Activated T-cell treated with anti-CD3 and anti-CD28 coated beads, Interleukin-2, amount 50 U/mL, for 24 hours (primary cell): ENCODE results near the gene SETD4.

ENCODE experiments used
- DNase-seq: peaks from one replicate; pipeline ENCODE4 v3.0.0-alpha.2; 2020
- H3K27ac Mint-ChIP-seq: 2 replicates; pipeline ENCODE4 v1.8.0; 2020; ENCODE audit warnings: mild to moderate bottlenecking, mixed read lengths
- H3K27me3 Mint-ChIP-seq: 2 replicates; pipeline ENCODE4 v1.8.0; 2020; ENCODE audit warnings: mixed read lengths
- H3K36me3 Mint-ChIP-seq: 2 replicates; pipeline ENCODE4 v1.8.0; 2020; ENCODE audit warnings: low read depth, mixed read lengths
- H3K4me1 Mint-ChIP-seq: 2 replicates; pipeline ENCODE4 v1.8.0; 2020; ENCODE audit warnings: low read depth, mixed read lengths
- H3K4me3 Mint-ChIP-seq: 2 replicates; pipeline ENCODE4 v1.8.0; 2020; ENCODE audit warnings: mild to moderate bottlenecking, moderate library complexity, mixed read lengths
- H3K9me3 Mint-ChIP-seq: 2 replicates; pipeline ENCODE4 v1.8.0; 2020; ENCODE audit warnings: mixed read lengths

The SETD4 gene

DNA sequence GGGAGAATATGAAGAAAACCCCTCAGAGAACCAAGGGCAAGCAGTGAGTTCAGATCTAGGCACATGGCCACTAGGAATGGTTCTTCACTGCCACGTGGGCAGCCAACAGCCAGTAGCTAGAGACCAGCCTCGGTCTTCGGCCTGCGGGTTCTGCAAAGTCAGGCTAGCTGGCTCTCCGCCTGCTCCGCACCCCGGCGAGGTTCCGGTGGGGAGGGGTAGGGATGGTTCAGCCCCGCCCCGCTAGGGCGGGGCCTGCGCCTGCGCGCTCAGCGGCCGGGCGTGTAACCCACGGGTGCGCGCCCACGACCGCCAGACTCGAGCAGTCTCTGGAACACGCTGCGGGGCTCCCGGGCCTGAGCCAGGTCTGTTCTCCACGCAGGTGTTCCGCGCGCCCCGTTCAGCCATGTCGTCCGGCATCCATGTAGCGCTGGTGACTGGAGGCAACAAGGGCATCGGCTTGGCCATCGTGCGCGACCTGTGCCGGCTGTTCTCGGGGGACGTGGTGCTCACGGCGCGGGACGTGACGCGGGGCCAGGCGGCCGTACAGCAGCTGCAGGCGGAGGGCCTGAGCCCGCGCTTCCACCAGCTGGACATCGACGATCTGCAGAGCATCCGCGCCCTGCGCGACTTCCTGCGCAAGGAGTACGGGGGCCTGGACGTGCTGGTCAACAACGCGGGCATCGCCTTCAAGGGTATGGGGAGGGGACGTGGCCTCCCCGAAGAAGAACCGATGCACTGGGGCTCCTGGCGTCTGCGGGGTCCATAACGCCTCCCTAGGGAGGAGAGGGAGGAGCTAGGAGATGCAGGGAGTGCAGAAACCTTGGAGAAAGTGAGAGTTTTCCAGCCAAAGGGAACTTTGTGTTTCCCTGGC is 9.6 kb upstream of the SETD4 start, which contains the start of gene CBR1:
CBR1 (plus strand) TSS at position 312 of the 871 bp plus-strand sequence; CDS start at position 404, 92 bp downstream.
- H3K4me1 Mint-ChIP-seq, result peaks cover 57% of the 10 kb centered on the region
- peaks cover 11% of the 10 kb centered on the region for H3K9me3 Mint-ChIP-seq
- DNase-seq, result peak; percentile 93
- H3K36me3 Mint-ChIP-seq, result peaks cover 51% of the 10 kb centered on the region
- peak within 1 kb of the TSS; percentile 88 for H3K4me3 Mint-ChIP-seq
- H3K27ac Mint-ChIP-seq, result peak within 1 kb of the TSS; percentile 89
- H3K27me3 Mint-ChIP-seq, result no peaks in the 10 kb centered on the region

DNA sequence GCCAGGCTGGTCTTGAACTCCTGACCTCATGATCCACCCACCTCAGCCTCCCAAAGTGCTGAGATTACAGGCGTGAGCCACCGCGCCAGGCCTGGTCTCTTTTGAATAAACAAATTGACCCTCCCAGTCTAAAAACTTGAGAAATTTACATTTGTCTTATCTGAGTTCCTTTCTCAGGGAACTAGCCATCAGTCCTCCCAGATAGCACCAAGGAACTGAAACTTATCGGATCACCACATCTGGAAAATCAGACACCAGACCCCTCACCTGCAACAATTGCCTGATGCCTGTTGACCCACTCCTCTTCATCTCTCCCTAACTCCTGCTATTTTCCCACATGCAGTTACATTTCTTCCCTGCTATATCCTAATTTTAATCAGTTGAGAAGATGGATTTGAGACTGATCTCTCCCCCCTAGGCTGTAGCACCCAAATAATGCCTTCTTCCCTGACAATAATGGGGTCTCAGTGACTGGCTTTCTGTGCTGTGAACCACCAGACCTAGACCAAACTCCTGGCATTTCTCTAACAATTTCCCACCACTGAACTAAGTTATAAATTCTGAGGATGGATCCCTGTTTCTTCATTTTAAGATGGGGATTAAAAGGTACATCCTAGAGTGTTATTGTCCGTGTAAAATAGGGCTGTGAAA is 8.5 kb upstream of the SETD4 start:
- Mint-ChIP-seq H3K4me1 (peaks cover 57% of the 10 kb centered on the region), H3K27ac (peak overlapping the region; percentile 89), H3K27me3 (no peaks in the 10 kb centered on the region), H3K9me3 (peaks cover 11% of the 10 kb centered on the region), H3K36me3 (peaks cover 49% of the 10 kb centered on the region), H3K4me3 (peak overlapping the region; percentile 88)
- no peak for DNase-seq

DNA sequence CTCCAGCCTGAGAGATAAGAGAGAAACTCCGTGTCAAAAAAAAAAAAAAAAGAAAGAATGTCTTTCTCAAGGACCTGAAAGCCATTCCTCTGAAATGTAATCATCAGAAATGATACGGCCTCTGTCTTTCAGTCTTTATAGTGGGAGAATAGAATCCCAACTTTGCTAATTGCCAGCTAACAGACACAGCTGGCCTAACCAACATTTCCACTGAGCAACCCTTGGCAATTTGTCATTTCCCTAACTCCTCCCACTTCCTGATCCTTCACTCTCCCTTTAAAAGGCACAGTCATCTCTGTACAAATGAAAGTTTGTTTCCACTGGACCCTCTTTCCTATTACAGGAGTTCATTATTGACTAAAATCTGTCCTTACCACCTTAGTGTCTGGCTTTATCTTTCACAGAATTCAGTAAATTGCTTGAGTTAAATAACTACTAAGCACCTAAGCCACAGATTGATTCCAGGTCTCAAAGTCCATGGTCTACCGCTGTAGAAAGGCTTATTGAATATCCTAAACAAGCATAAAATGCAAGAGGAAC is 5.2 kb upstream of the SETD4 start:
- DNase-seq, result no peak
- no peaks in the 10 kb centered on the region for H3K27me3 Mint-ChIP-seq
- peaks cover 37% of the 10 kb centered on the region for H3K4me1 Mint-ChIP-seq
- peaks cover 11% of the 10 kb centered on the region for H3K9me3 Mint-ChIP-seq
- peak overlapping the region; percentile 73 for H3K27ac Mint-ChIP-seq
- no peak overlapping the region for H3K4me3 Mint-ChIP-seq
- peaks cover 18% of the 10 kb centered on the region for H3K36me3 Mint-ChIP-seq

DNA sequence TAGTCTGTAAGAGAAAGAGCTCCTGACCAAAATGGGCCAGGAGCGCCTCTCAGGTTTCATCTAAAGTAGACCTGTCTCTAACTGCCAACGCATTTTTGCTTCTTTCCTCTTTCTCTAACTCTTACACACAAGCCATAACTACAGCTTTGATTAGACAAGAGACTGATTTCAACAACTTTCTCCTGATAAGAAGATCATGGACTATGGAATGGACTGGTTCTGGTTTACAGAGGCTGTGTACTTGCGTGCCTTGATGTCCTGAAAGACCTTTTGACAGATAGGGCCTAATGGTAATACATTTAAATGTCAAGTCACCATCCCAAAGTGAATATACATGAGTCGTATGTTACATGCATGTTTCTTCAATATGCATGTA is 3.7 kb upstream of the SETD4 start:
- peaks cover 13% of the 10 kb centered on the region for H3K36me3 Mint-ChIP-seq
- no peaks in the 10 kb centered on the region for H3K27me3 Mint-ChIP-seq
- H3K27ac Mint-ChIP-seq, result no peak overlapping the region
- peaks cover 23% of the 10 kb centered on the region for H3K4me1 Mint-ChIP-seq
- no peak overlapping the region for H3K4me3 Mint-ChIP-seq
- DNase-seq, result no peak
- peaks cover 7% of the 10 kb centered on the region for H3K9me3 Mint-ChIP-seq

DNA sequence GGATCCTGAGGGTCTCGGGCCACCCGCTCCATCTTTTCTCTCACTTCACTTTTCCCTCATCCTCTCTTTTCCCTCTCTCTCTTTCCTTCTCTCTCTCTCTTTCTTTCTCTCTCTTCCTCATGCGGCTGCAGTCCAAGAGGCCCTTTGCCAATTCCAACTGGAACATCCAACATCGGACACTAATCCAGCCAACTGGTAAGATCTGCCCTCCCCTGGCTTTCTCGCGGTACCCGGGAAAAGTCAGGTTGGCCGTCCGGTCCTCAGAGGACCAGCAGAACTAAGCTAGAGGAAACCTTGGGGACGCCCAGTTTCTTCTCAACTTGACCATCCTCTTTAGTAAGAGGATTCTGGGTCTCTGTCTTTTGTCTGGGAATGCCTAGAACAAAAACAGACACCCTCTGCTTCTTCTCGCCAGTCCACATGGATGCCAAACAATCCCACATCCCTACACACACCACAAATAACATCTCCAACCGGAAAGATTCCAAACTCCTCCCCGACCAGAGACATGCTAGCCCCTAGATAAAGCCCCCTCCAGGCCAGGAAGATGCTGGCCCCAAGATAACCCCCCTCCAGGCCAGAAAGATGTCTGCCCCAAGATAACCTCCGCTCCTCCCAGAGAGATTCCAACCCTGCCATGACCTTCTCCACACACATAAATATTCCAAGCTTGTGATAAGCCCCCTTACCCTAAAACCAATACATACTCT is 3.2 kb upstream of the SETD4 start:
- Mint-ChIP-seq H3K27ac (no peak overlapping the region), H3K4me3 (no peak overlapping the region), H3K27me3 (no peaks in the 10 kb centered on the region), H3K9me3 (peaks cover 2% of the 10 kb centered on the region), H3K36me3 (peaks cover 14% of the 10 kb centered on the region), H3K4me1 (peaks cover 25% of the 10 kb centered on the region)
- no peak for DNase-seq

DNA sequence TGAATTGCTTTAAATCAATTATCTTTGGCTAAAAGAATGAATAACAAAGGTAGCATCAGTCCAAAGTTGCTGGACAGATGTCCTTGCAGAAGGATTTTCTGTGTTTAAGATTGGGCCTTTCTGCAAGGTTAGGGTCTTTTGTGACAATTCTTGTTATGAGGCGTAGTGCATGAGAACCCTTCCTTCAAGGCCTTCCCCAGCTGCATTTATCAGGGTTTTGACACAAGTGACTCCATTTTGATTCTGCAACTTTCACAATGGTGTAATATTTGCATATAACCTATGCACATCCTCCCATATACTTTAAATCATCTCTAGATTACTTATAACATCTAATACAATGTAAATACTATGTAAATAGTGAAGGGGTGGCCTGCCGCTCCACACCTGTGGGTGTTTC is 1.1 kb upstream of the SETD4 start:
- no peak overlapping the region for H3K27ac Mint-ChIP-seq

DNA sequence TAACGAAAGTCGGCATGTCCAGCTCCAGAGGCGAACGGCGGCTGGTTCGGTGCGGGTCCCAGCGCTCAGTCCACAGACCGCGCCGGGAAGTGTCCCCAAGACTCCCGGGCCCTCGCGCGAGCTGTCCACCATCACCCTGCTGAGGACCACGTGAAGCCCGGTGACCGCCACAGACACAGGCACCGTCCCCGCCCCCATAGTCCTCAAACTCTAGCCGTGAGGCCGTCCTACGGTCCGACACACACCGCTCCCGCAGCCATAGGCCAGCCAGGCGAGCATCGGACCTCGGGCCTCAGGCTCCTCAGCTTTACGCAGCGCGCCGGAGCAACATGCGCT is 535 bp downstream of the SETD4 start:
- no peak for DNase-seq
- H3K4me1 Mint-ChIP-seq, result peaks cover 32% of the 10 kb centered on the region
- no peaks in the 10 kb centered on the region for H3K9me3 Mint-ChIP-seq
- H3K27ac Mint-ChIP-seq, result peak overlapping the region; percentile 98
- H3K4me3 Mint-ChIP-seq, result peak overlapping the region; percentile 93
- H3K27me3 Mint-ChIP-seq, result no peaks in the 10 kb centered on the region
- peaks cover 51% of the 10 kb centered on the region for H3K36me3 Mint-ChIP-seq

More for the DNA sequence above, 1.1 kb upstream of the SETD4 start:
- Mint-ChIP-seq H3K4me3 (peak overlapping the region; percentile 2), H3K4me1 (peaks cover 36% of the 10 kb centered on the region), H3K9me3 (no peaks in the 10 kb centered on the region), H3K36me3 (peaks cover 35% of the 10 kb centered on the region), H3K27me3 (no peaks in the 10 kb centered on the region)
- no peak for DNase-seq

DNA sequence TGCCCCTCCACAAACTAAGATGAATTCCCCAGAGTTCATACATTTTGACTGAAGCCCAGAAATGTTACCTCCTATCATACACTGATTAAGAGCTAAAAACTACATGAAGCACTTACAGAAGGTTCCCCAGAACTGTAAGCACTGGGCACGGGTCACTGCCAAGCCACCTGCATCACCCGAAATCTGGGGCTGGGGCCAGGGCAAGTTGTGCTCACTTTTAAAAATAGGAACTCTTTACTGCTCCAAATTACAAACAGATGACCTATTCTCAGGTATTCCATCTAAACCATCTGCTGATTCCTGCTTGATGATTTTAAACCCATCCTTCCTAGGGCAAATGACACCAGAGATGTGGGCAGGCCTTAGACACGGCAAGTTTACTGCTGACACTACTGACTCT is 4.8 kb downstream of the SETD4 start:
- Mint-ChIP-seq H3K36me3 (peaks cover 85% of the 10 kb centered on the region), H3K27me3 (no peaks in the 10 kb centered on the region)

DNA sequence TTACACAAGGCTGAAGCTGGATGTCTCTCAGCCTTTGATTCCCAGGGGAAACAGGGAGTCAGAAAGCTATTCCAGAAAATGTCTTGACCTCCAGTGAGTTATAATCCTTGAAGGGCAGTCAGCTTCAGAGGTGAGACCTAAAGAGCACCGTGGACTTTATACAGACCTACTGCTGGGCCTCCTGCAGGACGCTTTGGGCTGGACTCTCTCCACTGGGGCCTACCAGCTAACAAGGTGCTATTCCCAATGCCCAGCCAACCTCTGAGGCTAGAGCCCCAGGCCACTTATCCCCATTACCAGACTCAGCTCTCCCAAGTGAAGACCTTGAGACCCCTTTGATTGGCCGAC is 6.6 kb downstream of the SETD4 start:
- Mint-ChIP-seq H3K9me3 (no peaks in the 10 kb centered on the region), H3K36me3 (peaks cover 91% of the 10 kb centered on the region), H3K27ac (peak overlapping the region; percentile 81), H3K4me1 (peaks cover 46% of the 10 kb centered on the region), H3K4me3 (no peak overlapping the region), H3K27me3 (no peaks in the 10 kb centered on the region)
- no peak for DNase-seq

More for the DNA sequence above, 4.8 kb downstream of the SETD4 start:
- Mint-ChIP-seq H3K4me3 (no peak overlapping the region), H3K4me1 (peaks cover 46% of the 10 kb centered on the region), H3K9me3 (no peaks in the 10 kb centered on the region), H3K27ac (peak overlapping the region; percentile 41)
- DNase-seq, result no peak

DNA sequence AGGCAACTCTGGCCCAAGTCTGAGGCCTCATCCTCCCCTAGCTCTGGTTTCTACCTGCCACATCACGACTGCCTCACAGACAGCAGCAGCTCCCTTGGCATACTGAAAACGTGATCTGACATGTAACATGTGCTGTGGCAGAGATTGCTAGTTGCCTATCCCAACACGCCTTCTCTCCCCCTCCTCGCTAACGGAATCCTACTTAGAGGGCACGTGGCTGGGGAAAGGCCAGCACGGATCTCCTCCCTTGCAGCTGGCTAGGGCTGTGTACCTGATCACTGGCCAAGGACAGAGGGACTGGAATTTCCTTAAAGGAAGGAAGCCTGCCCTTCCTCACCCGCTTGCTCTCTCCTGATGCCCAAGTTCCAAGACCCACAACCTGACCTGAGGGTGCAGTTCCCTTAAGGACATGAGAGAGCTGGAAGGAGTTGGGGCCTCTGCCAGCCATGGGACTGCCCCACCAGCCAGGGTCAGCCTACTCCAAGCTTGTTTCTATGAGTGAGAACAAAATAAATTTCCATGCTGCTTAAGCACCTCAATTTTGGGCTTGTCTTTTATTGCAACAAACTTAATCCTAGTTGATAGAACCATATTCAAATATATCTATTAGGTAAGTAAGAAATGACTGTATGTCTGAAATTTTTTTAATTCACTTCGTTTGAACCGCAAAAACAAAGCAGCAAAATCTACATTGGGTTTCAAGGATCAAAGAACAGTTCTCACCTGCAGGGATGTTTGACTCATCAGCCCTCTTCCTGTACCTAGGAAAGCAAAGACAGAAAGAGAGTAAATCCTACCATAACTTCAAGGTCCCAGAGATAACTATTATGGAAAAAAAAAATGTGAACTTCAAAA is 7.2 kb downstream of the SETD4 start:
- Mint-ChIP-seq H3K36me3 (peaks cover 91% of the 10 kb centered on the region), H3K4me1 (peaks cover 43% of the 10 kb centered on the region), H3K27me3 (no peaks in the 10 kb centered on the region), H3K9me3 (no peaks in the 10 kb centered on the region), H3K27ac (peak overlapping the region; percentile 81), H3K4me3 (no peak overlapping the region)
- no peak for DNase-seq

DNA sequence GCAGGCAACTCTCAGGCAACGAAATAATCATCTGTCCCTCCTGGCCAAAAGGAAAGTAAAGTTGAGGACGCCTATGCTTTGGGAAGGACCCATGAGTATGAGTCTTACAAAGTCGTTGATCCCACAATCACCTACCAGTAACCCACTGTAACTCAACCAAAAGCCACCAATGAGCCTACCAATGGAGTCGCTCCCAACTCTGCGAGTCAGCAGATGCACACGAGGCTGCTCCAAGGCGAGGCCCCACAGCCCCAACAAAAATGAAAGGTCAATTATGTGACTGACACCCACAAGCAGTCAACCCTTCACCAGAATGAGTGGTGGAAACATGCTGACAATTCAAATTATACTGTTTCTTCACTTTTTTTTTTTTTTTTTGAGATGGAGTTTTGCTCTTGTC is 12.0 kb downstream of the SETD4 start:
- Mint-ChIP-seq H3K27ac (no peak overlapping the region), H3K4me3 (no peak overlapping the region), H3K27me3 (no peaks in the 10 kb centered on the region), H3K36me3 (peaks cover 87% of the 10 kb centered on the region), H3K4me1 (peaks cover 16% of the 10 kb centered on the region), H3K9me3 (no peaks in the 10 kb centered on the region)
- DNase-seq, result no peak

DNA sequence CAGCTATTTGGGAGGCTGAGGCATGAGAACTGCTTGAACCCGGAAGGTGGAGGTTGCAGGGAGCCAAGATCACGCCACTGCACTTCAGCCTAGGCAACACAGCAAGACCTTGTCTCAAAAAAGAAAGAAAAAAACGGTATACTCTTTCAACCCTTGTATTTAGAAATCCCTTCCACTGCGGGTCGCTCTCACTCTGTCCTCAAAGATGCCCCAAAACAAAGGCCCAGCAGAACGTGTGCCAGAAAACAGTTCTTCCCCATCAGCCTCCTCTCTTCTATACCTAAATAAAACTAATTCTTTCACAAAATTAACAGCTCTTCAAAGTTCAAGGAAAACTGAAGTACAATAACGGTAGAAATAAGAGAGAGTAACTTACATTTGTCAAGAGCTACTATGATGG is 13.2 kb downstream of the SETD4 start:
- peaks cover 9% of the 10 kb centered on the region for H3K4me1 Mint-ChIP-seq
- no peak overlapping the region for H3K4me3 Mint-ChIP-seq
- no peak for DNase-seq
- H3K27me3 Mint-ChIP-seq, result no peaks in the 10 kb centered on the region
- peaks cover 85% of the 10 kb centered on the region for H3K36me3 Mint-ChIP-seq
- H3K27ac Mint-ChIP-seq, result no peak overlapping the region
- H3K9me3 Mint-ChIP-seq, result no peaks in the 10 kb centered on the region

DNA sequence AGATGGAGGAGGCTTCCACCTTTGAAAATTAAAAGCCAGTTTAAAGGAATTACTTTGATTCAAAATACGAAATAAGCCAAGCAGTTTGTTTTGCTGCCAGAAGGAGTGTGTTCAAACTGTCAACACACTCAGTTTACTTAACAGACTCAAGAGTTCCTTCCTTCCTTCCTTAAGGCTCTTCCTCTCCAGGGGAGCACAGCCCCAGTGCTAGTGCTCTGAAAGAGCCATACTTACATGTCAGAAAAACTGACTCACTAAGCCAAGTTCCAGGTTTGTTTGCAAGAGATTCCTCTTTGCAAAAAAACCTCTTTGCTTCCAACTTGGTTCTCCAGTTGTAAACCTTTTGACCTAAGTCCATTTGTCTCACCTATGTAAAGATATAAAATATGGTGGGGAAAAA is 14.3 kb downstream of the SETD4 start:
- H3K27ac Mint-ChIP-seq, result no peak overlapping the region
- no peaks in the 10 kb centered on the region for H3K27me3 Mint-ChIP-seq
- no peak overlapping the region for H3K4me3 Mint-ChIP-seq
- peaks cover 9% of the 10 kb centered on the region for H3K4me1 Mint-ChIP-seq
- peaks cover 89% of the 10 kb centered on the region for H3K36me3 Mint-ChIP-seq
- no peaks in the 10 kb centered on the region for H3K9me3 Mint-ChIP-seq
- no peak for DNase-seq

DNA sequence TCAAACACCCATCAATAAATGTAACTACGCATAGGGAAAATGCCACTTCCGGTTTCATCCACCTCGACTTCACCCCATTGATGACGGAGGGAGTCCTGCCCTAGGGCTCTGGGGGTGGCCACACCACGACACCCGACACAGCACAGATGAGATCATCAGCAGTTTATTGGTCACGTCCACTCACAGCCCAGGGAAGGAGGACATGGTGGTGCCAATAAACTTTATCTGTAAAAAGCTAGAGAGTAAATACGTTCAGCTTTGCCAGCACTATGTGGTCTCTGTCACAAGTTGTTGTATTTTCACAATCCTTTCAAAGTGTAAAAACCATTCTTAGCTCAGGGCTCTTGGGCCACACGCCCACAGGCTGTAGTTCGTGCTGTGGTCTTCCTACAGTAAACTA is 16.3 kb downstream of the SETD4 start:
- Mint-ChIP-seq H3K27me3 (no peaks in the 10 kb centered on the region), H3K4me1 (peaks cover 6% of the 10 kb centered on the region), H3K36me3 (peaks cover 85% of the 10 kb centered on the region), H3K9me3 (no peaks in the 10 kb centered on the region), H3K27ac (no peak overlapping the region), H3K4me3 (no peak overlapping the region)
- no peak for DNase-seq
